Body of pancreas (tissue), 4 donors: ENCODE measurements around the gene CCSER1.

Source experiments
- CTCF ChIP-seq, 7 experiments: fragments of 450-650 bp in 4 of 7; fragments of 200-600 bp in 3 of 7; sonication (generic) in 3 of 7; IDR thresholded peaks; one replicate each; pipeline ENCODE4 v1.5.1; 2016 to 2019; ENCODE audit warnings: antibody characterized with exemption in 7 of 7
- POLR2A ChIP-seq, 3 donors: fragments of 450-650 bp; IDR thresholded peaks; one replicate each; pipeline ENCODE4 v1.6.1; 2016; ENCODE audit warnings: antibody characterized with exemption in 3 of 3, mild to moderate bottlenecking in 2 of 3

GRCh38 chr4:90148574-90149148, 21.5 kb downstream of the CCSER1 start:
- TF ChIP-seq CTCF (IDR thresholded peaks at IDR 0.05) (no peak), POLR2A (IDR thresholded peaks at IDR 0.05) (no peak)
